ENCODE data around the gene SYT17.

Gene SYT17

GRCh38 chr16:19142939-19143598, 25.0 kb upstream of the SYT17 start:
- FAIRE-seq (no peak), DNase-seq (ENCODE audit: insufficient read length) (no peak)
- TF ChIP-seq POLR2A (IDR thresholded peaks at IDR 0.05; ENCODE audit: low read depth, low read length), result no peak
- no peak for TF ChIP-seq TAF1 (IDR thresholded peaks at IDR 0.05; ENCODE audit: borderline replicate concordance, low read depth, low read length)
- TF ChIP-seq POLR2AphosphoS5 (IDR thresholded peaks at IDR 0.05; ENCODE audit: low read depth, low read length), result no peak

- DNase-seq (ENCODE audit: insufficient read length) (no peak), FAIRE-seq (no peak)
Observed at GRCh38 chr16:19143599-19143956, 24.5 kb upstream of the SYT17 start.

DNA sequence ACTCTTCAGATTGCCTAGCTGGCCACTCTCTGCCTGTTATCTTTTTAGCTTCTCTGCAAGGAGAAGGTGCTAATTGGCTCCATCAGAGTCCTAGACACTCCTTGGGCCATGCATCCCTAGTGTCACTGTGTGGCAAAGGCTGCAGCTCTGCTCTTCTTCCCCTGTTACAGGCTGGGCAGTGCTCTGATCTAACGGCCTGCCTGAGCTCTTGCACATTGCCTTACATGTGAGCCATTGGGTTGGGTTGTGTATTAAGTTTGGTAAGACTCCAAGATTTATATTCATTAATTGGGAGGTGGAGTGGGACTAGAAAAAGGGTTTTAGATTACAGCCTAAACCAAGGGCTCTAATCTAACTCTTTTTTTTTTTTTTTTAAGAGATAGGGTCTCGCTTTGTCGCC, 23.0 kb upstream of the SYT17 start:
- FAIRE-seq (no peak), DNase-seq (ENCODE audit: insufficient read length) (no peak)
- TF ChIP-seq TAF1 (IDR thresholded peaks at IDR 0.05; ENCODE audit: borderline replicate concordance, low read depth, low read length) (no peak), POLR2AphosphoS5 (IDR thresholded peaks at IDR 0.05; ENCODE audit: low read depth, low read length) (no peak), POLR2A (IDR thresholded peaks at IDR 0.05; ENCODE audit: low read depth, low read length) (no peak)

More at GRCh38 chr16:19143599-19143956, 24.5 kb upstream of the SYT17 start:
- TF ChIP-seq POLR2AphosphoS5 (IDR thresholded peaks at IDR 0.05; ENCODE audit: low read depth, low read length) (no peak), TAF1 (IDR thresholded peaks at IDR 0.05; ENCODE audit: borderline replicate concordance, low read depth, low read length) (no peak), POLR2A (IDR thresholded peaks at IDR 0.05; ENCODE audit: low read depth, low read length) (no peak)

GRCh38 chr16:19147126-19147525, 20.9 kb upstream of the SYT17 start:
- TF ChIP-seq POLR2AphosphoS5 (IDR thresholded peaks at IDR 0.05; ENCODE audit: low read depth, low read length) (no peak), POLR2A (IDR thresholded peaks at IDR 0.05; ENCODE audit: low read depth, low read length) (no peak), TAF1 (IDR thresholded peaks at IDR 0.05; ENCODE audit: borderline replicate concordance, low read depth, low read length) (no peak)
- FAIRE-seq (no peak), DNase-seq (ENCODE audit: insufficient read length) (no peak)

- TF ChIP-seq TAF1 (IDR thresholded peaks at IDR 0.05; ENCODE audit: borderline replicate concordance, low read depth, low read length) (no peak), POLR2AphosphoS5 (IDR thresholded peaks at IDR 0.05; ENCODE audit: low read depth, low read length) (no peak), POLR2A (IDR thresholded peaks at IDR 0.05; ENCODE audit: low read depth, low read length) (no peak)
- no peak for DNase-seq (ENCODE audit: insufficient read length)
- no peak for FAIRE-seq
Observed at GRCh38 chr16:19147627-19148026, 20.4 kb upstream of the SYT17 start.

GRCh38 chr16:19148189-19148588, 19.9 kb upstream of the SYT17 start:
- no peak for FAIRE-seq
- no peak for DNase-seq (ENCODE audit: insufficient read length)
- TF ChIP-seq TAF1 (IDR thresholded peaks at IDR 0.05; ENCODE audit: borderline replicate concordance, low read depth, low read length) (no peak), POLR2AphosphoS5 (IDR thresholded peaks at IDR 0.05; ENCODE audit: low read depth, low read length) (no peak), POLR2A (IDR thresholded peaks at IDR 0.05; ENCODE audit: low read depth, low read length) (no peak)

DNA sequence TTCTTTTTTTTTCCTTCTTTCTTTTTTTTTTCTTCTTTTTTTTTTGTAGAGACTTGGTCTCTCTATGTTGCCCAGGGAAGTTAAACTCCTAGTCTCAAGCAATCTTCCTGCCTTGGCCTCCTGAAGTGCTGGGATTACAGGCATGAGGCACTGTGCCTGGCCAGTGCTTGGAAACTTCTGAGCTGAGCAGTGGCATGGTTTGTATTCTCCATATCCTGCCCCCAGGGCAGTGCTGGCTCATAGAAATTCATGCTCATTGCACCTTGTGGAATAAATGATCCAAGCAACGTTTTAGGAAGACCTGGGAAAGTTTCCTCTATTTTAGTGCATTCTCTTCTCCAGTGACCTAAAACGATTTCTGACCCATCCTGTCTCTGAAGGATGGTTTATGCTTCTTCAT, 16.7 kb upstream of the SYT17 start:
- no peak for FAIRE-seq
- TF ChIP-seq TAF1 (IDR thresholded peaks at IDR 0.05; ENCODE audit: borderline replicate concordance, low read depth, low read length), result no peak
- no peak for TF ChIP-seq POLR2AphosphoS5 (IDR thresholded peaks at IDR 0.05; ENCODE audit: low read depth, low read length)
- no peak for TF ChIP-seq POLR2A (IDR thresholded peaks at IDR 0.05; ENCODE audit: low read depth, low read length)
- DNase-seq (ENCODE audit: insufficient read length), result no peak

GRCh38 chr16:19152042-19152441, 16.0 kb upstream of the SYT17 start:
- no peak for TF ChIP-seq TAF1 (IDR thresholded peaks at IDR 0.05; ENCODE audit: borderline replicate concordance, low read depth, low read length)
- no peak for TF ChIP-seq POLR2AphosphoS5 (IDR thresholded peaks at IDR 0.05; ENCODE audit: low read depth, low read length)
- no peak for TF ChIP-seq POLR2A (IDR thresholded peaks at IDR 0.05; ENCODE audit: low read depth, low read length)
- FAIRE-seq (no peak), DNase-seq (ENCODE audit: insufficient read length) (no peak)

DNA sequence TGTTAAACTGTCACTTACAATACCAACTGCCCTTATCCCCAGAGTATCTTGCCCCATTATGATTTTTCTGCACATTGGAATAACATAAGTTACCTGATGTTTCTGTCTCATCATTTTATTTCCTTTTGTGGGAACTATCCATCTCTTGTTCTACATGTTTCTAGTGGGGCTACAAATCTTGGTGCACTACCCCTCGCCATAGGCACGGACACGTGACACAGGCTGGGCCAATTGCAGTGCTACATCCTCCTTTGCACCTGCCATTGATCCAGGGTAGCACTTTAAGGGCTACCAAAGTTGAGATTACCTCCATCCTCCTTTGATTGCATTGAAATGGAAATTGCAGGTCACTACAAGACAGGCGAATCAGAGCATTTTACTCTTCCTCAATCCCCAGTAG, 14.2 kb upstream of the SYT17 start:
- DNase-seq (ENCODE audit: insufficient read length) (no peak), FAIRE-seq (no peak)
- no peak for TF ChIP-seq POLR2A (IDR thresholded peaks at IDR 0.05; ENCODE audit: low read depth, low read length)
- TF ChIP-seq TAF1 (IDR thresholded peaks at IDR 0.05; ENCODE audit: borderline replicate concordance, low read depth, low read length), result no peak
- no peak for TF ChIP-seq POLR2AphosphoS5 (IDR thresholded peaks at IDR 0.05; ENCODE audit: low read depth, low read length)

- TF ChIP-seq TAF1 (IDR thresholded peaks at IDR 0.05; ENCODE audit: borderline replicate concordance, low read depth, low read length) (no peak), POLR2A (IDR thresholded peaks at IDR 0.05; ENCODE audit: low read depth, low read length) (no peak), POLR2AphosphoS5 (IDR thresholded peaks at IDR 0.05; ENCODE audit: low read depth, low read length) (no peak)
- DNase-seq (ENCODE audit: insufficient read length) (no peak), FAIRE-seq (no peak)
Observed at GRCh38 chr16:19162085-19162484, 6.0 kb upstream of the SYT17 start.

- TF ChIP-seq POLR2AphosphoS5 (IDR thresholded peaks at IDR 0.05; ENCODE audit: low read depth, low read length) (no peak), POLR2A (IDR thresholded peaks at IDR 0.05; ENCODE audit: low read depth, low read length) (no peak), TAF1 (IDR thresholded peaks at IDR 0.05; ENCODE audit: borderline replicate concordance, low read depth, low read length) (no peak)
- FAIRE-seq (no peak), DNase-seq (ENCODE audit: insufficient read length) (no peak)
Observed at GRCh38 chr16:19163215-19163614, 4.8 kb upstream of the SYT17 start.

DNA sequence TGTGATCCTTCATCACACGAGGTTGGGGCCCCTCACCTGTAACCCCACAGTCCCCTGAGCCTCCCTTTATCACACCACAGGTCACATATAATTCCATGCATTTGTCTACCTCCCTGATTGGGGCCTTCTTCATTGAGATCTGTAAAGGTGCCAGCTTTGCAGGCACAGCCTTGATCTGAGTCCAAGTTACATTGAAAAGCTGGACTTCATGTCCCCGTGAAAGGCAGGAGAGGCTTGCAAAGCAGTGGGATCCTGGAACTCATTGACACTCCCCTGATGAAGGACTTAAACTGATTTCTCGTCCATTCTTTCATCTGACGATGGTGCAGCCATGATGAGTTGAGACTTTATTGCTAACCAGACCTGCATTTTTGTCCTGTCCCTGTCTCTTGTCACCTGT, 3.8 kb upstream of the SYT17 start:
- FAIRE-seq, result no peak
- TF ChIP-seq POLR2A (IDR thresholded peaks at IDR 0.05; ENCODE audit: low read depth, low read length) (no peak), TAF1 (IDR thresholded peaks at IDR 0.05; ENCODE audit: borderline replicate concordance, low read depth, low read length) (no peak), POLR2AphosphoS5 (IDR thresholded peaks at IDR 0.05; ENCODE audit: low read depth, low read length) (no peak)
- DNase-seq (ENCODE audit: insufficient read length), result no peak
